CD4-positive, alpha-beta T cell (primary cell): Measurements from ENCODE around the gene DCLRE1A. TPM values are rescaled to one million over a fixed set of nuclear protein-coding genes. Genes with fewer than 3 reads are reported as not detected.
"Not testable (repeated sequence)": the region's sequence is repeated elsewhere in the genome, so short reads cannot be mapped to it uniquely, and the experiment has no call there.

Experiments used
- ATAC-seq: fragments of 200-7000 bp; cut with Tn5 transposase; one replicate; pipeline ENCODE4 v1.10.0; 2022; ENCODE audit warnings: mild to moderate bottlenecking; ENCODE audit not compliant: poor library complexity
- CTCF ChIA-PET: fragments of 350-600 bp; sonication (Branson Sonifier 250); formaldehyde crosslinking; loops from one replicate; lab custom pipeline; 2021; ENCODE audit warnings: antibody characterized with exemption, inconsistent platforms; lab: Charles Lee
- POLR2A ChIA-PET: fragments of 350-600 bp; sonication (Branson Sonifier 250); formaldehyde crosslinking; loops from one replicate; lab custom pipeline; 2021; ENCODE audit warnings: antibody characterized with exemption, inconsistent platforms; lab: Charles Lee
- DNase-seq, 14 experiments: peaks; one replicate each; pipeline ENCODE4 v3.0.0-alpha.2; 2013 to 2020; ENCODE audit warnings: mixed read lengths in 2 of 14
- H3K27ac ChIP-seq, 2 donors: one replicate each; pipeline versions ENCODE4 v1.5.1 to v1.7.0; 2013; ENCODE audit warnings: low read length in 2 of 2, low read depth in 1 of 2, mild to moderate bottlenecking in 1 of 2
- H3K27me3 ChIP-seq, 2 experiments: 1 replicate in 1 of 2; 2 replicates in 1 of 2; pipeline versions ENCODE4 v1.6.1 to v1.7.0; 2013; ENCODE audit warnings: low read length in 2 of 2, control low read depth in 1 of 2, mild to moderate bottlenecking in 1 of 2, moderate library complexity in 1 of 2; ENCODE audit not compliant: insufficient read depth in 2 of 2, control insufficient read depth in 1 of 2
- H3K36me3 ChIP-seq: one replicate; pipeline ENCODE4 v1.6.1; 2013; ENCODE audit warnings: low read length, control low read depth; ENCODE audit not compliant: insufficient read depth
- H3K4me1 ChIP-seq: one replicate; pipeline ENCODE4 v1.6.1; 2013; ENCODE audit warnings: low read length, control low read depth; ENCODE audit not compliant: insufficient read depth
- H3K4me3 ChIP-seq: one replicate; pipeline ENCODE4 v1.5.1; 2013; ENCODE audit warnings: mild to moderate bottlenecking, low read length, moderate library complexity
- H3K9me3 ChIP-seq, 2 experiments: 1 replicate in 1 of 2; 2 replicates in 1 of 2; pipeline versions ENCODE4 v1.6.1 to v1.7.0; 2013; ENCODE audit warnings: low read length in 2 of 2, mild to moderate bottlenecking in 2 of 2, control low read depth in 1 of 2, moderate library complexity in 1 of 2; ENCODE audit not compliant: control insufficient read depth in 1 of 2, insufficient read depth in 1 of 2
- H3K27ac Mint-ChIP-seq: one replicate; pipeline ENCODE4 v1.8.0; 2020; ENCODE audit warnings: mixed read lengths
- H3K27me3 Mint-ChIP-seq: one replicate; pipeline ENCODE4 v1.8.0; 2021; ENCODE audit warnings: mixed read lengths
- H3K36me3 Mint-ChIP-seq: one replicate; pipeline ENCODE4 v1.8.0; 2021; ENCODE audit warnings: low read depth, mixed read lengths
- H3K4me1 Mint-ChIP-seq: one replicate; pipeline ENCODE4 v1.8.0; 2021; ENCODE audit warnings: low read depth, mixed read lengths
- H3K4me3 Mint-ChIP-seq: one replicate; pipeline ENCODE4 v1.8.0; 2020; ENCODE audit warnings: mild to moderate bottlenecking, mixed read lengths
- H3K9me3 Mint-ChIP-seq: one replicate; pipeline ENCODE4 v1.8.0; 2020; ENCODE audit warnings: mixed read lengths
- intact Hi-C, 2 experiments: fragments of 100-400 bp; cut with DNase I in 1 of 2; cut with micrococcal nuclease in 1 of 2; formaldehyde crosslinking; loops; one replicate each; pipeline versions ENCODE4 v1.15.1 to v1.9.0; 2023 to 2025; cut with DNase I, micrococcal nuclease
- total RNA-seq, 174 experiments: library from RNA in 2 of 174; stranded (reverse) in 2 of 174; gene quantifications; one replicate each; pipeline ENCODE4 v1.2.3 and lab custom pipeline; 2021 to 2026
- TF ChIP-seq, protein P1 (sequence below): fragments of 200-600 bp; IDR thresholded peaks from one replicate; pipeline ENCODE4 v1.8.0; 2022; ENCODE audit warnings: antibody characterized with exemption, mild to moderate bottlenecking

Gene DCLRE1A
- total RNA-seq, 2 experiments from 2014 or later: 0.36 to 0.47 TPM

DNA sequence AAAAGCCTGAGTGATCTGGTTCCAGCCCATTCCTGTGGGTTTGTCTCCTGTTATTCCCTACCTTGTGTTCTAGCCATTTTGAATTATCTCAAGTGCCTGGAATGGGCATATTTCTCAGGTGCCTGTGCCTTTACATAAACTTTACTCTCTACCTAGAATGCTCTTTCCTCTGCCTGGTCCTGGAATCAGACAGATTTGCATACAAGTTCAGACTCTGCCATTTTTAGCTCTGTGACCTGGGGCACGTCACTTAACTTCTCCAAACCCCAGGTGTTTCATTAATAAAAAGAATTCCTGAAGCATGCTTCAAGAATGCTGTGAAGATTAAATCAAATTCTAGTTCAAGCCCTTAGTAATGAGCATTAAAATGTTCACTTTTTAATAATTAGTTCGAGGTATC, 7.8 kb downstream of the DCLRE1A start:
- H3K9me3 Mint-ChIP-seq: no peaks in the 10 kb centered on the region
- DNase-seq: no peak
- Histone ChIP-seq H3K4me1 (no peaks in the 10 kb centered on the region), H3K4me3 (no peak overlapping the region), H3K36me3 (peaks cover 9% of the 10 kb centered on the region), H3K9me3 (no peaks in the 10 kb centered on the region), H3K27me3 (no peaks in the 10 kb centered on the region), H3K27ac (no peak overlapping the region)
- H3K4me3 Mint-ChIP-seq: no peak overlapping the region
- ATAC-seq: no peak
- TF ChIP-seq, protein P1, sequence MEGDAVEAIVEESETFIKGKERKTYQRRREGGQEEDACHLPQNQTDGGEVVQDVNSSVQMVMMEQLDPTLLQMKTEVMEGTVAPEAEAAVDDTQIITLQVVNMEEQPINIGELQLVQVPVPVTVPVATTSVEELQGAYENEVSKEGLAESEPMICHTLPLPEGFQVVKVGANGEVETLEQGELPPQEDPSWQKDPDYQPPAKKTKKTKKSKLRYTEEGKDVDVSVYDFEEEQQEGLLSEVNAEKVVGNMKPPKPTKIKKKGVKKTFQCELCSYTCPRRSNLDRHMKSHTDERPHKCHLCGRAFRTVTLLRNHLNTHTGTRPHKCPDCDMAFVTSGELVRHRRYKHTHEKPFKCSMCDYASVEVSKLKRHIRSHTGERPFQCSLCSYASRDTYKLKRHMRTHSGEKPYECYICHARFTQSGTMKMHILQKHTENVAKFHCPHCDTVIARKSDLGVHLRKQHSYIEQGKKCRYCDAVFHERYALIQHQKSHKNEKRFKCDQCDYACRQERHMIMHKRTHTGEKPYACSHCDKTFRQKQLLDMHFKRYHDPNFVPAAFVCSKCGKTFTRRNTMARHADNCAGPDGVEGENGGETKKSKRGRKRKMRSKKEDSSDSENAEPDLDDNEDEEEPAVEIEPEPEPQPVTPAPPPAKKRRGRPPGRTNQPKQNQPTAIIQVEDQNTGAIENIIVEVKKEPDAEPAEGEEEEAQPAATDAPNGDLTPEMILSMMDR: no peak
- ChIA-PET CTCF (no interaction called here), POLR2A (no interaction called here)
- intact Hi-C loops: no loop called here
- H3K36me3 Mint-ChIP-seq: peaks cover 15% of the 10 kb centered on the region
- H3K27ac Mint-ChIP-seq: no peak overlapping the region
- H3K27me3 Mint-ChIP-seq: no peaks in the 10 kb centered on the region
- H3K4me1 Mint-ChIP-seq: peaks cover 17% of the 10 kb centered on the region

DNA sequence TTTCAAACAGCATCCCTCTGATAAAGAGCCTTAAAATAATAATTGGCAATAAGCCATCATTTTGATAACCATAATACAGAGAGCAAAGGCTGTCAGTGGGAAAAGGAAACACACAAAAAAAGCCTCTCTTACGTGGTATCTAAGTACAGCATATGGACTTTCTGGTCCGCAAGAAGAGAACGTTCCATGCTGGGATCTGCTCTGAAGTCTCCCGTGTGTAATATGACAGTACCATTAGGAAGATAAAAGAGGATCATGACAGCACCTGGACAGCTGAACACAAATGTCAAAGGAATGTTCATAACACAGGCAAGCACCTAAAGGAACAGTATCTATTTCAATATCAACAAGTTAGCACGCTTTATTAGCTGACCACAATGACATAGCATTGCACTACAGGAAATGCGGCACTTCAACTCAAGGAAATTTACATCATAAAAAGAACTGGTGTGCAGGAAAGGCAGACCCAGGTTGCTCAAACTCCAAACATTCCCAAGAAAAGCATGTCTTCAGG, 9.9 kb downstream of the DCLRE1A start:
- peaks cover 30% of the 10 kb centered on the region for H3K36me3 Mint-ChIP-seq
- Histone ChIP-seq H3K36me3 (peaks cover 9% of the 10 kb centered on the region), H3K4me3 (no peak overlapping the region), H3K27ac (no peak overlapping the region), H3K27me3 (no peaks in the 10 kb centered on the region), H3K4me1 (no peaks in the 10 kb centered on the region), H3K9me3 (no peaks in the 10 kb centered on the region)
- ATAC-seq: no peak
- no peaks in the 10 kb centered on the region for H3K27me3 Mint-ChIP-seq
- no peak overlapping the region for H3K4me3 Mint-ChIP-seq
- CTCF ChIA-PET: interaction anchor here (0.6 kb wide), 1 partner anchor 23 kb away, joined by 3 read pairs; no protein-coding TSS in a partner anchor
- no peak overlapping the region for H3K27ac Mint-ChIP-seq
- TF ChIP-seq, protein P1: no peak
- no peaks in the 10 kb centered on the region for H3K9me3 Mint-ChIP-seq
- no peak for DNase-seq
- intact Hi-C loops: no loop called here
- POLR2A ChIA-PET: no interaction called here
- peaks cover 7% of the 10 kb centered on the region for H3K4me1 Mint-ChIP-seq

DNA sequence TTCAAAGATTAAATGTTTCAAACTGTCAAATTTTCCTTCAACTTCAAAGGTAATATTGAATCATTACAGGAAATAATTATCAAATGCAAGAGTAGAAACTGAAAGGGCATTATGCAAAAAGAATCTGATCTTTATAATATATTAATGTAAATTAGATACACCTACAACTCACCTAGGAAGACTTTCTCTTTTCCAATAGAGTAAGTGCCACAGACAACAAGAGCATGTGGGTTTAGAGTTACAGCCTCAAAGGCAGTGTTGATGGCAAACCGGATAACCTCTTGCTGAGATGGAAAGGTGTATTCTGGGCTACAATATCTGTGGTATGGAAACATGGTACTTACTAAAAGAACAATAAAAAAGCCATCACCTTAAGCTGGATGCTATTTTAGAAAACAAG, 11.7 kb downstream of the DCLRE1A start:
- DNase-seq (no peak), ATAC-seq (no peak)
- ChIA-PET CTCF (no interaction called here), POLR2A (interaction anchor here (0.6 kb wide), 1 partner anchor 119 kb away, joined by 3 read pairs; no protein-coding TSS in a partner anchor)
- Histone ChIP-seq H3K36me3 (peaks cover 9% of the 10 kb centered on the region), H3K27me3 (no peaks in the 10 kb centered on the region), H3K9me3 (no peaks in the 10 kb centered on the region), H3K4me3 (no peak overlapping the region), H3K4me1 (no peaks in the 10 kb centered on the region), H3K27ac (no peak overlapping the region)
- H3K36me3 Mint-ChIP-seq: peaks cover 30% of the 10 kb centered on the region
- intact Hi-C loops: no loop called here
- no peak overlapping the region for H3K27ac Mint-ChIP-seq
- no peaks in the 10 kb centered on the region for H3K4me1 Mint-ChIP-seq
- no peaks in the 10 kb centered on the region for H3K9me3 Mint-ChIP-seq
- no peak overlapping the region for H3K4me3 Mint-ChIP-seq
- no peaks in the 10 kb centered on the region for H3K27me3 Mint-ChIP-seq
- TF ChIP-seq, protein P1: no peak

DNA sequence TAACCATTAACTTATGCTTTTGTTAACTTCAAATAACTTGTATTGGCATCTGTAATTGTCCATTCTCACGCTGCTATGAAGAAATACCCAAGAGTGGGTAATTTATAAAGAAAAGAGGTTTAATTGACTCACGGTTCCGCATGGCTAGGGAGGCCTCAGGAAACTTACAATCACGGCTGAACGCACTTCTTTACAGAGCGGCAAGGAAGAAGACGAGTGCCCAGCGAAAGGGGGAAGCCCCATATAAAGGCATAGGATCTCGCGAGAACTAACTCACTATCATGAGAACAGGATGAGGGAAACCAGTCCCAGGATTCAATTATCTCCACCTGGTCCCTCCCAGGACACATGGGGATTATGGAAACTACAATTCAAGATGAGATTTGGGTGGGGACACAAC, 25.3 kb downstream of the DCLRE1A start:
- H3K36me3 ChIP-seq, H3K4me1 Mint-ChIP-seq, H3K4me3 ChIP-seq, H3K27me3 Mint-ChIP-seq, POLR2A ChIA-PET, intact Hi-C loops, CTCF ChIA-PET, ATAC-seq, DNase-seq, H3K27ac ChIP-seq, H3K9me3 ChIP-seq, H3K27ac Mint-ChIP-seq, H3K4me3 Mint-ChIP-seq, H3K4me1 ChIP-seq, H3K27me3 ChIP-seq, H3K36me3 Mint-ChIP-seq, H3K9me3 Mint-ChIP-seq: not testable (repeated sequence)
